Right atrium auricular region (tissue), 2 donors: Measurements from ENCODE around the gene CRIP1. TPM values are rescaled to one million over a fixed set of nuclear protein-coding genes. Genes with fewer than 3 reads are reported as not detected.

Source experiments
- DNase-seq: peaks from one replicate; pipeline ENCODE4 v3.0.0-alpha.2; 2019; ENCODE audit warnings: low spot score
- H3K27ac ChIP-seq, 2 donors: fragments of 200-600 bp; sonication (generic); 1 replicate in 1 of 2; 2 replicates in 1 of 2; pipeline ENCODE4 v1.5.1; 2016 to 2019
- H3K27me3 ChIP-seq, 2 donors: fragments of 200-600 bp; sonication (generic); one replicate each; pipeline versions ENCODE4 v1.5.1 to v1.6.0; 2017 to 2019
- H3K36me3 ChIP-seq: fragments of 200-600 bp; sonication (generic); one replicate; pipeline ENCODE4 v1.5.1; 2016
- H3K4me1 ChIP-seq, 2 donors: fragments of 200-600 bp; sonication (generic); one replicate each; pipeline versions ENCODE4 v1.5.1 to v1.6.0; 2017 to 2019
- H3K4me3 ChIP-seq, 2 donors: fragments of 200-600 bp; sonication (generic); 1 replicate in 1 of 2; 2 replicates in 1 of 2; pipeline ENCODE4 v1.5.1; 2017 to 2019; ENCODE audit warnings: mild to moderate bottlenecking in 1 of 2, moderate library complexity in 1 of 2
- H3K9me3 ChIP-seq, 2 donors: fragments of 200-600 bp; sonication (generic); one replicate each; pipeline ENCODE4 v1.5.1; 2019
- total RNA-seq, 2 donors: library from RNA; depleted of rRNA; stranded (reverse); fragments of >200 nt; gene quantifications; one replicate each; pipeline ENCODE4 v1.1.0, GENCODE V29; 2016
- TF ChIP-seq, protein P1 (sequence below), 2 donors: fragments of 200-600 bp; sonication (generic); IDR thresholded peaks; one replicate each; pipeline ENCODE4 v1.5.1; 2019; ENCODE audit warnings: antibody characterized with exemption in 2 of 2

Gene CRIP1
- total RNA-seq, 2 donors from 2014 or later, result 42.9 to 79.2 TPM

DNA sequence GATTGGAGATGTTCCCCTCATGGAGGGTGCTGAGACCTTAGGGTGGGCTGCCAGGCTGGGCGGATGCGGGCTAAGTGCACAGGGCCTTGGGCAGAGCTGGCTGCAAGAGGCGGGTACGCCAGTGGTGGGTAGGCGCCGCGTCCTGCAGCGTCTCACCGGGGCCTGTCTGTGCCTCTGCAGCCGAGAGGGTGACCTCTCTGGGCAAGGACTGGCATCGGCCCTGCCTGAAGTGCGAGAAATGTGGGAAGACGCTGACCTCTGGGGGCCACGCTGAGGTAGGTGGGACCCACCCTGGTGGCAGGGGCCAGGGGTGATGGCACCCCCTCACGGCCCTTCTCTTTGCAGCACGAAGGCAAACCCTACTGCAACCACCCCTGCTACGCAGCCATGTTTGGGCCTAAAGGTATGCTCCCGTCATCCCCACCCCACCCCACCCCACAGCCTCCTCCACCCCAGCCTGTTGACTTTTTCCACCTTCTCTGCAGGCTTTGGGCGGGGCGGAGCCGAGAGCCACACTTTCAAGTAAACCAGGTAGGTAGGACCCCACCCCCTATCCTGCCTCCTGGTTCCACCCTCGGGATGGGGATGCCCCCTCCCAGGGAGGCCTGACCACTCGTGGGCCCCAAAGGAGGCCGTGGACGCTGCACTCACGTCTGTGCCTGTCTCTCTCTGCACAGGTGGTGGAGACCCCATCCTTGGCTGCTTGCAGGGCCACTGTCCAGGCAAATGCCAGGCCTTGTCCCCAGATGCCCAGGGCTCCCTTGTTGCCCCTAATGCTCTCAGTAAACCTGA lies 1.5 kb downstream of the CRIP1 start:
- H3K9me3 ChIP-seq, result no peaks in the 10 kb centered on the region
- peak overlapping the region; percentile 95 to 98 for H3K27ac ChIP-seq
- TF ChIP-seq, protein P1, sequence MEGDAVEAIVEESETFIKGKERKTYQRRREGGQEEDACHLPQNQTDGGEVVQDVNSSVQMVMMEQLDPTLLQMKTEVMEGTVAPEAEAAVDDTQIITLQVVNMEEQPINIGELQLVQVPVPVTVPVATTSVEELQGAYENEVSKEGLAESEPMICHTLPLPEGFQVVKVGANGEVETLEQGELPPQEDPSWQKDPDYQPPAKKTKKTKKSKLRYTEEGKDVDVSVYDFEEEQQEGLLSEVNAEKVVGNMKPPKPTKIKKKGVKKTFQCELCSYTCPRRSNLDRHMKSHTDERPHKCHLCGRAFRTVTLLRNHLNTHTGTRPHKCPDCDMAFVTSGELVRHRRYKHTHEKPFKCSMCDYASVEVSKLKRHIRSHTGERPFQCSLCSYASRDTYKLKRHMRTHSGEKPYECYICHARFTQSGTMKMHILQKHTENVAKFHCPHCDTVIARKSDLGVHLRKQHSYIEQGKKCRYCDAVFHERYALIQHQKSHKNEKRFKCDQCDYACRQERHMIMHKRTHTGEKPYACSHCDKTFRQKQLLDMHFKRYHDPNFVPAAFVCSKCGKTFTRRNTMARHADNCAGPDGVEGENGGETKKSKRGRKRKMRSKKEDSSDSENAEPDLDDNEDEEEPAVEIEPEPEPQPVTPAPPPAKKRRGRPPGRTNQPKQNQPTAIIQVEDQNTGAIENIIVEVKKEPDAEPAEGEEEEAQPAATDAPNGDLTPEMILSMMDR (IDR thresholded peaks at IDR 0.05), result no peak
- peak overlapping the region; percentile 62 to 69 for H3K4me3 ChIP-seq
- no peaks in the 10 kb centered on the region for H3K27me3 ChIP-seq
- DNase-seq, result peak; percentile 62
- peaks cover 0 to 83% of the 10 kb centered on the region in 2 donors for H3K4me1 ChIP-seq
- H3K36me3 ChIP-seq, result no peaks in the 10 kb centered on the region

DNA sequence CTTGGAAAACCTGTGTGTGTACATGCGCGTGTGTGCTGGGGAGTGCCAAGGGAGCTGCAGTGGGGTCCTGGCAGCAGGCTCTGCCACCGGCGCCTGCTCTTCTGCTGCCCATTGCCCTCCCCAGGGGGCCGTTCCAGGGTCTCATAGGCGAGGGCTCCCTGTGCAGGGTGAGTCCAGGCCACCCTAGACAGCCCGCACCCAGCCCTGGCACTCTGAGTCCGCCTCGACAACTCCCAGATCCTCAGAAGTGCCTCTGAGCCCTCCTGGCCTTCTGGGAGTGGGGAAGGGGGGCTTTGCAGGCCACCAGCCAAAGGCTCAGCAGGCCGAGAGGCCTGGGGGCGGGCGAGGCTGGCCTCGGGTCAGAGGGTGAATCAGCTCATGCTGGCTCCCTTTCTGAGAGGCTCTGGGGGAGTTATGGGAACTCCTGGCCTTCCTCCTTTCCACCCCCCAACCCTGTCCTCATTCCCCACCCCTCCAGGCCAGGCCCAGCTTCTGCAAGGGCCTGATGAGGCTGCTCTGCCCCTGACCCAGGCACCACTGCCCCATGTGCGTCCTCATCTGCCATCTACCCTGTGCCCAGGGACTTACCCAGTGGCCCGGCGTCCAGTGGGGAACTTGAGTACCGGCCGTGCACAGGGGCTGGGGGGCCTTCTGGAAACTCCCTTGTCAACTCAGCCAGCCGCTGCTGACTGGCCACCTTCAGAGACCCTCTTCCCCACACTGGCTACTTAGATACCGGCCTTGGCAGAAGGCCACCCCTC lies 2.3 kb downstream of the CRIP1 start:
- H3K27me3 ChIP-seq, result no peaks in the 10 kb centered on the region
- TF ChIP-seq, protein P1 (IDR thresholded peaks at IDR 0.05), result no peak
- peak overlapping the region; percentile 95 to 98 for H3K27ac ChIP-seq
- no peaks in the 10 kb centered on the region for H3K36me3 ChIP-seq
- H3K4me1 ChIP-seq, result peaks cover 0 to 75% of the 10 kb centered on the region in 2 donors
- peak overlapping the region; percentile 62 to 69 for H3K4me3 ChIP-seq
- H3K9me3 ChIP-seq, result no peaks in the 10 kb centered on the region
- peak; percentile 65 for DNase-seq

DNA sequence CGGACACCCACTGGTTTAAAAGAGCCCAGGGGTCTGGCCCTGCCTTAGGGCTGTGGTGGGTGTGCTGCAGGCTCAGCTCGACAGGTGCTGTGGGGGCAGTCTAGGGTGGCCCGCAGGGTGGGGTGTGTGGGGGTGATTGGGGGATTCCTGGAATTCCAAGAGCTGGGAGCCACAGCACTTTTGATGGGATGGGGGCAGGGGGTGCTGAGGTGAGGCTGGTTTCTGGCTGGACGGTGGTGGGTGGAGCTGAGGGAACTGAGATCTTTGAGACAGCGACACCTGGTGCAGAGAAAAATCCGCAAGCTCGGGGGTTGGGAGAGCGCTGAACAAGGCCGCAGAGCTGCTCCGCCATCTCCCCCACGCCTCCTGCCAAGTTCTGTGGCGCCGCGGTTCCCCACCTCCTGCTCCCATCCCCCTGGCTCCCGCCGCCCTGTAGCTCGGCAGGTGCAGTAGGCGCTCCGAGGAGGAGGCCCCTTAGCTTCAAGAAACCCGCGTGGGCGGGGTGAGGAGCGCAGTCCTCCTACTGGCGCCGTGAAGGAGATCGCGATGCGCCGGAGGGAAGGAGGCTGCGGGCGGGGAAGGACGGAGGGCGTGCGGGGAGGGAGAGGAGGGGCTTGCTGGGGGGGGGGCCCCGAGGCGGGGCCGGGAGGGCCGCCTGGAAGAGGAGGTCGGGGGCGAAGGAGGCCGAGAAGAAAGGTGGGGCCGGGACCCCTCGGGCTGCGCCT lies 3.0 kb downstream of the CRIP1 start:
- Histone ChIP-seq H3K36me3 (no peaks in the 10 kb centered on the region), H3K4me1 (peaks cover 0 to 68% of the 10 kb centered on the region in 2 donors), H3K27me3 (no peaks in the 10 kb centered on the region)

DNA sequence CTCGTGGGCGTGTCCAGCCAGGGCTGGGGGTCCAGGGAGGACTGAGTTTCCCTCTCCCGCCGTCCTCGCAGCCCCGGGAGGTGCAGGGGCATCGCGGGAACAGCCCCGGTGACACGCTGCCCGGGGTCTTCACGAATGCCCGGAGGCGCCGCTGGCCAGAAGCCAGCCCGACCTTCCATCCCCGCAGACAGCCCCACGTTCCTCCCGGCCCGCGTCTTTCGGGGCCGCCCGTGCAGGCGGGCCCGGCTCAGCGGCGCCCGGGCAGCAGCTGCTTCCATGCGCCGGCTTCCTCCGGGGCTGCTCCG lies 3.5 kb downstream of the CRIP1 start:
- Histone ChIP-seq H3K27me3 (no peaks in the 10 kb centered on the region), H3K9me3 (no peaks in the 10 kb centered on the region), H3K27ac (peak overlapping the region; percentile 95 to 98), H3K4me1 (peaks cover 0 to 63% of the 10 kb centered on the region in 2 donors), H3K4me3 (peak overlapping the region; percentile 50 to 69), H3K36me3 (no peaks in the 10 kb centered on the region)
- TF ChIP-seq, protein P1 (IDR thresholded peaks at IDR 0.05), result no peak
- no peak for DNase-seq

More for the DNA sequence above, 3.0 kb downstream of the CRIP1 start:
- no peaks in the 10 kb centered on the region for H3K9me3 ChIP-seq
- peak; percentile 89 for DNase-seq
- H3K27ac ChIP-seq, result peak overlapping the region; percentile 95 to 98
- TF ChIP-seq, protein P1 (IDR thresholded peaks at IDR 0.05), result peak; percentile 47 to 74
- H3K4me3 ChIP-seq, result peak overlapping the region; percentile 50 to 69

DNA sequence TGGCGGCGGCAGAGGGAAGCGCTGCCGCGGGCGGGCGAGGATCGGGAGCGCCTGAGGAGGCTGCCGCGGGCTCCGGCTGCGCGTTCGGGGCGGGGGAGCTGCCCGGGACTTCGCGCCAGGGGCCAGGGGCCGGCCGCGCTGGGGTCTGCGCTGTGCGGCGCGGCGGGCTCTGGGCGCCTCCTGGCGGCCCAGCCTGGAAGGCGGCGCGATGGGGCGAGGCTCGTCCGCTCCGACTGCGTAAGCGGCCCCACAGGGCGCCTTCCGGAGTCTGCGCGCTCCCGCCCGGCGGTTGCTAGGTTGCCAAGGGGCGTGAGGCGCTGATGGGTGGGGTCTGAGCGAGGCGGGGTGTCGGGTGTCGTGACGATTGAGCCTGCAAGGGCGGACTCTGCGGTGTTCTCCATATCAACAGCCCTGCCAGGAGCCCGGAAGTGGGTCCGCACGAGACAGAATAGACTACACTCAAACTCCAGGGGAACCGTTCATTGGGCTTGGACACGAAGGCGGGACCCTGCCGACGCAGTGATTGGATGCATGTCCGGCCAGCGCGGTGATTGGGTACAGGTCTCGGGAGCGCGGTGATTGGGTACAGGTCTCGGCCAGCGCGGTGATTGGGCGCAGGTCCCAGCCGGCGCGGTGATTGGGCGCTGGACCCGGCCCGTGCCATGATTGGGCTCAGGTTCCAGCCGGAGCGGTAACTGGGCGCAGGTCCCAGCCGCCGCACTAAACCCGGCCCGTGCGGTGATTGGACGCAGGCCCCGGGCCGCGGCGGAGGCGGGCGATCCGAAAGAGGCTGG lies 4.1 kb downstream of the CRIP1 start, which contains the start of gene TEDC1:
TSS of gene TEDC1 (plus strand) at position 675 of the 794 bp plus-strand sequence. CDS start 130 bp downstream, outside the sequence.
- peak within 1 kb of the TSS; percentile 59 to 74 for H3K4me3 ChIP-seq
- no peaks in the 10 kb centered on the region for H3K36me3 ChIP-seq
- peak; percentile 100 for DNase-seq
- peak within 1 kb of the TSS; percentile 95 to 98 for H3K27ac ChIP-seq
- H3K4me1 ChIP-seq, result peaks cover 0 to 57% of the 10 kb centered on the region in 2 donors
- H3K27me3 ChIP-seq, result no peaks in the 10 kb centered on the region
- no peaks in the 10 kb centered on the region for H3K9me3 ChIP-seq
- TF ChIP-seq, protein P1 (IDR thresholded peaks at IDR 0.05), result peak; percentile 86 to 94
